Endometrium (tissue), 2 donors: ENCODE results near the gene MAP3K5.

Experiments used
- FAIRE-seq: peaks from 2 replicates; lab custom pipeline; 2012; peaks lifted over from hg19 to GRCh38; lab: Jason Lieb, UNC
- donor health status: control.
- donor health status: control.

Gene MAP3K5

DNA sequence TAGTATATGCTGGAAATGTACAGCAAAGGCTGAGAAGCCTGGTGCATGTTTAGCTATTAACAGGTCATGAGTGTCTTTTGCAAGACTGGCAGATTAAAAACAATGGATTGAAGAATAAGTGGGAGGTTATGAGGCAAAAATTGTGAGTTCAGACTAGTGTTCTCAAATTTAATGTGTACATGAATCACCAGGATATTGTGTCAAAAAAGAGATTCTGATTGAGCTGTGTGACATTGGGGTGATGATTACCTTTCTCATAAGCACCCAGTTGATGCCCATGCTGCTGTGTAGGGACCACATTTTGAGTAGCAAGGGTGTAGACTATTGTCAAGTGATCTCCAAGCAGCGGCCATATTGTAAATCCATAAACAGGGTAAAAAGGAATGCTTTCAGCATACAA lies 44.8 kb downstream of the MAP3K5 start:
- FAIRE-seq, result no peak

DNA sequence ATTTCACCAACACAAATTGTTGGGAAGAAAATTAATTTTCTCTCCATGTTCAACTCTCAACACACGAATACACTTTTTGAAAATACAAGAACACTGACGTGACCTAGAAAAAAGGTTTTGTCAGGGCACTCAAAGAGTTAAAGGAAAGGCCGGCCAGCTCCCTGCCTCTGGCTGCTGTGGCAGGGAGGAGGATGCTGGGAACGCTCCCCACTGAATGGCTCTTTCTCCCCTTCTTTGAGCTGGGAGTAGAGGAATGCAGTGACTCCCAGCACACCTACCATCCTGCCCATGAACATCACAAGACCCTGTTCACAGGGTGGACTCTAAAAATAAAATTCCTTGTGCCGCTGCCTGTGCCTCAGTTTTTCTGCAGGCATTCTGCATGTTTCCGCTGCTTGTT lies 47.0 kb downstream of the MAP3K5 start:
- FAIRE-seq, result no peak

DNA sequence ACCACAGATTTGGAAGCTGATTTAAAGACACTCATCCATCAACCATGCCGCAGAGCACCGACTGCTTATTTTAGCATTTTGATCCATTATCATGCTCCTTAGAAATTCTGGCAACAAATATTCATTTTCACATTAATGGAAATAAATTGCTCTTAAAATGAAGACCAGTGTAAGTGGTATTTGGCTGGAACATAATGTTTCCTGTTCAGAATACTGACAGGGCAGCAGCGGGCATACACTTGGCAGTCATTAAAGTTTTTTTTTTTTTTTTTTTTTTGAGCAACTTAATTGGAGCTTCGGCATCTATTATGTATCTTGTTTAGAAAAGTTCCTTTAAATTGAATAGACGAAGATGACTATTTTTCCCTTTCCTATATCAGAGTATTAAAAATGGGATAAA lies 47.4 kb downstream of the MAP3K5 start:
- FAIRE-seq, result no peak

DNA sequence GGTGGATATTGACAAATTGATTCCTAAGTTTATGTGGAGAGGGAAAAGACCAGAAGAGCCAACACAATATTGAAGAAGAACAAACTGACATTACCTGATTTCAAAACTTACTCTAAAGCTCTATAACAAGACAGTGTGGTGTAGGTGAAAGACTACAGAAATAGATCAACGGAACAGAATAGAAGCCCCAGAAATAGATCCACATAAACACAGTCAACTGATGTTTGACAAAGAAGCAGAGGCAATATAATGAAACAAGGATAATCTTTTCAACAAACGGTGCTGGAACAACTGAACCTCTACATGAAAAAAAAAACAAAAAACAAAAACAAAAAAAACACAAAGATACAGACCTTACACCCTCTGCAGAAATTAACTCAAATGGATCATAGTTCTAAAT lies 50.2 kb downstream of the MAP3K5 start:
- no peak for FAIRE-seq

DNA sequence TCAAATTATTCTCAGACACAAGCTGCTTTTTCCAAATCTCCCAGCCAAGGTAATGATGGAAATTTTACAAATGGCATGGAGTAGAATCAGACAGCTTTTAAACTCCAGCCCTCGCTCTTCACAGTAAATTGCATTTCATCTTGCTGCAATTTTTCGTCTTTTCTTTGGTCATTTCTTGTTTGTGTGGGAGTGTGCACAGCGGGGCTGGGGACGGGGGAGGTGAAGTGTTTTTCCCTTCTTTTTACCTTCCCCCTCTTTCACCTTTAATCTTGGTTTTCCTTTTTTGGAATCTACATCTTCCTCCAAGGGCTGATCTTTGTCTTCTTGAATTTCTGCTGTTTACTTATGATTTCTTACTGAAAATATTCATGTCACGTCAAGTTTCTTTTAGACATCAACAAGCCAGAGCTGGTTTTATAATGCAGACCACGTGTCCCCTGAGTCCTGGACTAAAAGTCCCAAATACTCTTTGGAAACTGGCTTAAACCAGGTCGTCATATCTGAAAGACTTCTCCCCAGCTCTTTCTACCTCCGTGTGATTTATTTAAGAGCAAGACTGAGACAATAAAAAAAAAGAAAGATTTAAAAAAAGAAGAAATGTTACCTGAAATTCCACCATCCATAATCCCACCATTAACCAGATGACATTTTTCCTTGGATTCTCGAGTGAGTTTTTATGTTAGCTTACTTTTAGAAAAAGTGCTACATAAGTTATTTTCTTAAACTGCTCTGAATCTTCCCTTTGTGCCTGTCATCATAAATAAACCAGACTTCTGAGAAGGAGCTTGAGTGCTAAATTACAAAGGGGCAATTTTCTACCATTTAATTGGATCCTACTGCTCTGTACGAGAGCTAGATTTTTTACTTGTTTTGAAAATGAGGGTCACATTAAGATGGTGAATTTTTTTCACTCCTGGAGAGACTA lies 52.0 kb downstream of the MAP3K5 start:
- peak; percentile 45 for FAIRE-seq

DNA sequence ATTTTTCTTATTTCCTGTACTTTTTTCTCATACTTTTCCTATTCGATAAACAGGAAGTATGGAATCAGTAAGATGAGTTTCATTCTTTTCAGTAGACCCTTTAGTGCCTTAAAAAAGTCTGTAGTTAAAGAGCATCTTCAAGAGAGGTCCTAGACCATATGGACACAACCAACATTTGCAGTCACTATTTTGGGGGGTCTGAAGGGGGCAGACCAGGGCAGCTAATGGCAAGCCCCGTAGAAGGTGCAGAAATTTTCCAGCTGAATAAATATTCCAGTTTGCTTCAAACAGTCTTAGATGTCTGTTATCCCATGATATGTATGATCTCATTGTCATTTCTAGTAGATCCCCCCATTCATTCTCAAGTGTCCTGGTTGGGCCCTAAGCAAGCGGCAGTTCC lies 52.8 kb downstream of the MAP3K5 start:
- no peak for FAIRE-seq

DNA sequence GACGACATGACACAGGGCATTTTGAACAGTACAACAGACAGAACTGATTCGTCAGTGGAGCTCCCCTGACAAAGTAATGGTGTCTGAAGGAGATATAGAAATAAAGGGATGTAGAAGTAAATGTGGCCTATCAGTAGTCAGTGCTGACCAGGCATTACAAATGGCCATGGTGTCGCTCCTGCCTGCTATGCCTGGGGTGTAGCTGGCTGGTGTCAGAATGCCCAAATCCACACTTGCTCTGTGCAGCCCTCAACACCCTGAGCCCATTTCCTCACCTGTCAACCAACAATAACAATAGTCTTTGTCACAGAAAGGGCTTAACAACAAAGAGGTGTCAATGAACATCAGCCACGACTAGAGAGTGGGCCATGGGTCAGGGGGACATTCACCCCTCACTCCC lies 53.2 kb downstream of the MAP3K5 start:
- no peak for FAIRE-seq

DNA sequence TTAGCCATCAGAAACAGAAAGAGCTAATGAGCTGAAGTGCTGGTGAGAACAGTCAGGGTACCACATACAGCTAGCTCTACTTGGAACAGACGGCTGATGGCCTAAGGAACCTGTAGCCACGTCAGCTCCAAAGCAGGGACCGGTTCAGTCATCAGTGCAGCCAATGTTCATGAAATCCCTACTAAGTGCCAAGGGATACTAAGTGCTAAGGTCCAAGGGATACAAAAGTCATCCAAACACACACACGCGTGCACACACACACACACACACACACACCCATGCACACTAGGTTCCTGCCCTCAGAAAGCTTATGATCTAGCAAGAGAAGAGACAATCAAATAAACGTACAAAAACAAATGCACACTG lies 53.6 kb downstream of the MAP3K5 start:
- FAIRE-seq, result no peak

DNA sequence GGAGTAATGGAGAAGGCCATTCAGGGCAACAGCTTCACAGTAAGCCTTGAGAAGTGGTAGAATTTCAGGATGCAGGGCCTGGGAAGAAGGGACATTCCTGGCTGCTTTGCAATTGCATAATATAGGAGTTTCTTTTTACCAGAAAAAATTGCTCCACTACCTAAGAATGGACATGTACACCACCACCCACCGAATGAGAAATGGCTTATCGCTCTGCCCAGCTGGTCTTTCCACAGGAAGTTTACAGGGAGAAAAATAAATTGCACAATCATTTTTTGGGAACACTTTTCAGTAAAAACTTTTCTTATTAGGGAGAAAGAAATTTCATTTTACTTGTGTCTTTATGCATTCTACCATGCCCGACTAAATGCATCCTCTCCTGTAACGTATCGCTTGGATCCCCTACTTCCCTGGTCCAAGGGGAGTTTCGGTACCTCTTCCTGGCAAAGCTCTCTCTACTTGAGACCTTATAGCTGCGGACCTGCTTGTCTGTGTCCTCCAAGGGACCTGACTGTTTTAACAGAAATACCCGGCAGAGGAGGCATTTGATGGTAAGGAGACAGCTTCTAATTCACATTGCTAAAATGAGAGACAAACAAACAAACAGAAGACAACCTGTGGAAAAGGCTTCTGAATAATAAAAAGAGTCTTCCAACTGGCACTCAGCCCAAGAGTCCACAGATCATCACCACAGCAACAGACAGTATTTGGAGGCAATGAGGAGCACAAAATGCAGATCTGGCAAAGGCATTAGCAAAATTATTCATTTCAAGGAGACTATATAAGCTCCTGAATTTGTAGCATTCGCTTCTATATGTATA lies 54.2 kb downstream of the MAP3K5 start:
- FAIRE-seq, result no peak

DNA sequence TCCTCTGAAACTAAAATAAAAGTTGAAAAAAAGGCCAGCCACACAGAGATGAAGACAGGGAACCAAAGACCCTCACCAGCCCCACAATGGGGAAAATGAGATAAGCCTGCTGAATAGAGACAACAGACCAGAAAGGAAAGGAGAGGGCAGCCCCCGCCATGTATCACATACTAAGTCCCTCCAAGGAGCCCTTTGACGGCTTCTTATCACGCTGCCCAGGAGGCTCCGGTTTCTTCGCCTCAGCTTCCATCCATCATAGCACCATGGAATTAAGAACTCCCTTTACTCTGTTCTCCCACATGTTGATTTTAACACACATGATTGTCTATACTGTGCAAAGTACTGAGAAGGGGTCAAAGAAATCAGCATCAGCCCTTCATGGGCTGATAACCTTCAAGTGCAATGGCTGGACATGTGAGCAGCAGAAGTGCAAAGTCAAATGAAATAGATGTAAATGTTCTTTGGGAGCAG lies 54.9 kb downstream of the MAP3K5 start:
- no peak for FAIRE-seq

DNA sequence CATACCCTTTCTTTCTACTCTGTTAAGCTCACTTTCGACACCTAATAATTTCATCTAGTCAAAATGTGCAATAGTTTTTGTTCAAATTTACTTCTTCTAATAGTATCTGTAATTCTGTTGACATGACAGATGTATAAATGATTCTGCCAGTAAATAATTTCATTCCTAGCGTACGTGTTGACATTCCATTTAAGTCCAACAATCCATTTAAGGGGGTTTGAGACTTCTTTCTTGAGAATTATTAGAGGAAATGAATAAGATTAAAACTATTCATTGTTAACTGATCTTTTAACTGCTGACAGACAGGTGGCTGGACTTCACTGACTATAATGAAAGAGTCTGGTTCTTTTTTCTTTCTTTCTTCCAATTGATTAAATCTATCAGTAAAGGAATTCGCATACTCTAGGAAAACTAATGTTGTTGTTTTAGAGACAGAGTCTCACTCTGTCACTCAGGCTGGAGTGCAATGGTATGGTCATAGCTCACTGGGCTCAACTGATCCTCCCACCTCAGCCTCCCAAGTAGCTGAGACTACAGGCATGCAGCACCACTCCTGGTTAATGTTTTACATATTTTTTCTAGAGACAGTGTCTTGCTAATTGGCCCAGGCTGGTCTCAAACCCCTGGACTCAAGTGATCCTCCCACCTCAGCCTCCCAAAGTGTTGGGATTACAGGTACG lies 55.9 kb downstream of the MAP3K5 start:
- FAIRE-seq, result no peak

DNA sequence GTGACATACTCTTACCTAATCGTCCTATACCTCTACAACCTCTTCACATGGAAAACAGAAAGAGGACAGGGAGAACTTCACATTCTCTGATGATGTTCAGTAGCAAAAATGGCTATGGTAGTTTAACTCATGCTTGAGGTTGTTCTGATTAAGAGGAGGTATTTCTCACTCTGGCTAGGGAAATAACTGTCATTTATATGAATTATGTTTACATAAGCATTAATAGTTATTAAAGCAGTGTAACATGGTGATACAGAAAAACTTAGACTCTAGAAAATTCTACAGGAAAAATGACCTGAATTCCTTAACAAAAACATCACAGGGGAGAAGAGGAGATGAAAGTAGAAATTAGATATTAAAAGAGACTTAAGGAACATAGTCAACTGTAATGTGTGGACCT lies 57.3 kb downstream of the MAP3K5 start:
- no peak for FAIRE-seq

DNA sequence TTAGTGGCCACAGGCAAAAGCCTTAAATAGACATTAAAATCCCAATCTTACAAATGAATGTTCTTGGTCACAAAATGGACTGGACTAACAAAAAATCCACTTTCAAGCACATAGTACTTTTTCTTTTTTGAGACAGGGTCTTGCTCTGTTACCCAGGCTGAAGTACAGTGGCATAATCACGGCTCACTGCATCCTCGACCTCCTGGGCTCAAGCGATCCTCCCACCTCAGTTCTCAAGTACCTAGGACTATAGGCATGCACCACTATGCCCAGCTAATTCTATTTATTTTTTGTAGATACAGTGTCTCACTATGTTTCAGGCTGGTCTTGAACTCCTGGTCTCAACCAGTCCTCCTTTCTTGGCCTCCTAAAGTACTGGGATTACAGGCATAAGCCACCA lies 59.4 kb downstream of the MAP3K5 start:
- no peak for FAIRE-seq

DNA sequence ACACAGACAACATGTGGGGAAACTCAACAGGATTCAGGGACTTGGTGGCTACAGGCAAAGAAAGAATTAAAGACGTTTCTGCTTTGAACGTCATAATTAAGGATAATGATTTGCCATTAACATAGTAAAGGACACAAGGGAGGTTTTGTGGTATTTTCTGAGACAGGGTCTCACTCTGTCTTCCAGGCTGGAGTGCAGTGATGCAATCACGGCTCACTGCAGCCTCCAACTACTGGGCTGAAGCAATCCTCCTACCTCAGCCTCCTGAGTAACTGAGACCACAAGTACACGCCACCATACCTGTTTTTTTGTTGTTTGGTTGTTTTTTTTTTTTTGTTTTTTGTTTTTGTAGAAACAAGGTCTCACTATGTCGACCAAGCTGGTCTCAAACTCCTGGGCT lies 62.4 kb downstream of the MAP3K5 start:
- FAIRE-seq, result no peak

DNA sequence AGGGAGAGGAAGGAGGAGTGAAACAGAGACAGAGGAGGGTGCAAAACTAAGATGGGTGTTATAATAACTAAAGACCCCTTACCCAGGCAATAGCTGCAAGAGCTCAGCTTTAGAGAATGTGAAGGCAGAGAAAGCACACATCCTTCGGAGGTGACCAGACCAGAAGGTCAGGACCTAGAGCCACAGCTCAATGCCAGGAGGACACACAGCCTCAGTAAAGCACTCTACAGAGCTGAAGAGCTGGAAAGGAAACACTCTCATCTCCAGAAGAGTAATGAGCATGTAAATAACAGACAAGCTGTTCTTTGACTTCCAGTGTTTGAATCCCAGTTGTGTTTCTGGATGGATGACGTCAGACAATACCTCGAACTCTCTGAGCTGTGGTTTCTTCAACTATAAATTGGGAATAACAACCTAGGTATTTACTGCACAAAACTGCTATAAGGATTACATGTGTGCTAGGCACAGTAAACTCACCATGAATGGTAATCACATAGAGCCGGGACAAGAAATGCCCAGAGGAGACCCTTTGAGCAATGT lies 63.2 kb downstream of the MAP3K5 start:
- no peak for FAIRE-seq

DNA sequence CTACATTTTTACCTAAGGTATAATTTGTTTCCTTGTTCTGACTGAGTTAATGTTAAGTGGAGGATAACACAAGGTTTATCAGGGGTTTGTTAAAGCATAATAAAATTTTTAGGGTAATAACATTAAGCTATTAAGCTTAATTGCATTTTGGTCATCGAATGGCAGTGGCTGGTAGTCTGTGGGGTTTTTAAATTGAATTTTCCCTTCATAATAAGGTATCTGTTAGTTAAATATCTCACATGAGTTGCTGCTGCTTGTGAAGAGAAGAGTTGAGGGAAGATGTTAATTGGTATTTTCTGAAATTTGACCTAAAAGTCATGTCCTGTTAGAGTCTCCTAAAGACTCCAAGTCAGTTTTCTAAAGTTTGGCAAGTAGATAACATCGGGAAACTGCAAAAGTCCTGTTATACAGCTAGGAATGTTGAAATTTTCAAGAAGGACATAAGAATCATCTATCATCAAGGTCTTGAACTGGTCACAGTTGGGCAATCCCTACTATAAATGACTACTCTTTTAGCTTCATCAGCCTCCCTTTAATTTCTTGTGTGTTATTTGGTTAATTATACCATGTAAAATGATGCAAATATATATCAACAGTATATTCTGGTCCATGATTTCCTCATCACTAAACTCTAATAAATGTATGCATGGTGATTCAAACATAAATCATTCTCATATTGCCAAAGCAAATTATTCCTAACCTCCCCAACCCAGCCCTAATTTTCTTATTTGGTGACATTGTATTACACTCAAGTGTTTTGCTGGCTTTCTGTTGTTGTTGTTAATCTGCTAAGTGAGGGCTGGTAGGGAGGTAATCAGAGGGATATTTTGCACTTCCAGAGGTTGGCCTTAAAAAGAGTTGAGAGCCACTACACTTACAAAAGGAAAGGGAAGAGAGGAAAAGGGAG lies 64.0 kb downstream of the MAP3K5 start:
- no peak for FAIRE-seq

DNA sequence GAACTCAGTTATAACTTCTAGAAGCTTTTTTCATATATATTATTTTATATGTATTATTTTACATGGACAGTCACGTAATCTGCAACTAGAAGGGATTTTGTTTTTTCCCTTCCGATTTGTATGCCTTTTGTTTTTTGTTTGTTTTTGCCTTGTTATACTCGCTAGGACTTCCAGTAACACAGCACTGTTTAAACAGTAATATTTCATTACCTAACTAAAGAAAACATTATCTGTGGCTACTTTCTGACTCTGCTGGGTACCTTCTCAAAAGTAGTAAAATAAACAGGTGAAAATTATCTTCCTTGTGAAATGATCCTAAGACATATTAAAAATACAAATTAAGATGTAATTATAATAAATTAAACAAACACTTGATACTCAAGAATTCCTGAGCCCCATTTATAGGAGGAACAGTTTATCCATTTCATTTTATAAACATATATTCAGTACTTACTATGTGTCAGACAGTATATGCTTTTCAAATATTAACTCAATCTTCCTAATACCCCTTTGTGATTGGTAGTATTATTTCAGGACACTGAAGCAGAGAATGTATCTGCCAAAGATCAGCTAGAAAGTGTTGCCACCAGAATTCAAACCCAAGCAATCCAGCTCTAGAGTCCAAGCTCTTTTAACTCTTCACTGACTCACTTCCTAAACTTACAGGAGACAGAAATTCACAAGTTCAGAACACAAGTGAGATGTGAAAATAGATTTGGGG lies 65.3 kb downstream of the MAP3K5 start:
- peak; percentile 66 for FAIRE-seq

DNA sequence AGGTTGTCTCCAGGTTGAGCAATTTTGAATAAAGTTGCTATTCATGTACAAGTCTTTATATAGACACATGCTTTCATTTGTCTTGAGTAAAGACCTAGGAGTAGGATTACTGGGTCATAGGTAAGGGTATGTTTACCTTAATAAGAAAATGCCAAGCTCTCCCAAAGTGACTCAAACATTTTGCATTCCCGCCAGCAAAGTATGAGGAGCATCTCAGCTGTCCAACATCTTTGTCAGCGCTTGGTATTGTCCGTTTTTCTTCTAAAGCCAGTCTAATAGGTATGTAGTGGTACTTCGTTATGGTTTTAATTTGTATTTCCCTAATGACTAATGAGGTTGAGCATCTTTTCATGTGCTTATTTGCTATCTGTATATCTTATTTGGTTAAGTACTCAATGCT lies 67.2 kb downstream of the MAP3K5 start:
- no peak for FAIRE-seq

DNA sequence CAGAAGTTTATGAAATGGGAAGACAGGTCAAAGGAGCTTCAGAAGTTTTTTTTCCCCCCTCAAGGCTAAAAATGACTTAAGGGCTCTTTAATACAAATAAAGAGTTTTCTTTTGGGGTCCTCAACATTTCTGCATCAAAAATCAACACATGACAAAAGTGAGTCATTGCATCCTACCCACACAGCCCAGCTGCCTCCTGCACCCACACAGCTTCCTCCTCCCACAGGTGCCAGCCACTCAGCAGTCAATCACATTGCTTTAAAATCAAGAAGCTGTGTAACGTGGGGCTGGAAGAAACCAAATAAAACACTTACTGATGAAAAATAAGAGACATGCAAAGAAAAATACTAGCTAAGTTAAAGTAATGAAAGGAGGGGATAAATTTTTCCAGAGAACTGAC lies 68.5 kb downstream of the MAP3K5 start:
- no peak for FAIRE-seq

DNA sequence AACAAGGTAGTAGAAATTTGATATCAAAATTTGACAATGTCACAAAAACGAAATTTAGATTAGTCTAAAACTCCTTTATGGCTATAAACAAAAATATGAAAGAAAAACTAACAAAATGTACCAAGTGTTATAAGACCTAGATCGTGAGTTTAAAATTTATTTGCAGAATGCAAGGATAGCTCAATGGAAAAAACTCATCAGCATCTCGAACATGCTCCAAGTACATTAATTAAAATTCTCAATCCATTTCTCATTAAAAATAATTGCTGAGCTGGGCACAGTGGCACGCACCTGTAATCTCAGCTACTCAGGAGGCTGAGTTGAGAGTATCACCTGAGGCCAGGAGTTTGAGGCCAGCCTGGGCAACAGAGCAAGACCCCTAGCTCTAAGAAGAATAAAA lies 70.8 kb downstream of the MAP3K5 start:
- no peak for FAIRE-seq
